HepG2 (cell line): ENCODE results near the gene ANKLE1. TPM values are rescaled to one million over a fixed set of nuclear protein-coding genes. Genes with fewer than 3 reads are reported as not detected.

Source experiments
- ATAC-seq: fragments of 200-7000 bp; cut with Tn5 transposase; 3 replicates; pipeline ENCODE4 v1.9.1; 2020; ENCODE audit warnings: mild to moderate bottlenecking, moderate library complexity
- BruUV-seq: library from RNA; stranded (reverse); fragments of 400-500 nt; replicated peaks from 2 replicates; lab custom pipeline; 2021; lab: Mats Ljungman, UMichigan
- CTCF ChIA-PET: fragments of 300-600 bp; formaldehyde crosslinking; extraction: SDS; loops from one replicate; lab custom pipeline; 2021; ENCODE audit warnings: low total read pairs, inconsistent platforms, low intra/inter-chr PET ratio; lab: Yijun Ruan, JAX
- POLR2A ChIA-PET: fragments of 350-600 bp; sonication (Branson Sonifier 250); formaldehyde crosslinking; loops from one replicate; lab custom pipeline; 2020; ENCODE audit warnings: antibody characterized with exemption, inconsistent platforms; lab: Yijun Ruan, JAX
- DNase-seq: peaks from one replicate; pipeline ENCODE4 v3.0.0-alpha.2; 2015; ENCODE audit warnings: low spot score
- FAIRE-seq: peaks from 3 replicates; lab custom pipeline; 2011; peaks lifted over from hg19 to GRCh38; lab: Jason Lieb, UNC
- H2AFZ ChIP-seq: one replicate; pipeline ENCODE4 v1.6.1; 2011; ENCODE audit warnings: low read length, inconsistent platforms
- H3K27ac ChIP-seq: fragments of 300-600 bp; 3 replicates; pipeline ENCODE4 v1.8.0; 2011; ENCODE audit warnings: mixed run types, mild to moderate bottlenecking, mixed read lengths, low read length, inconsistent platforms; ENCODE audit not compliant: insufficient read depth; ENCODE audit errors: extremely low read length
- H3K27me3 ChIP-seq, 2 experiments: fragments of 200-600 bp in 1 of 2; 2 replicates in 1 of 2; 3 replicates in 1 of 2; pipeline versions ENCODE4 v1.6.0 to v1.8.0; 2011; ENCODE audit warnings: low read length in 2 of 2, mild to moderate bottlenecking in 2 of 2, moderate library complexity in 2 of 2, inconsistent platforms in 1 of 2; ENCODE audit not compliant: insufficient read depth in 2 of 2, control insufficient read depth in 1 of 2
- H3K36me3 ChIP-seq, 2 experiments: fragments of 200-600 bp in 1 of 2; replicated peaks in 1 of 2; 2 replicates in 1 of 2; 3 replicates in 1 of 2; pipeline versions ENCODE4 v1.5.1 to v1.8.0; 2011; ENCODE audit warnings: low read length in 2 of 2, inconsistent platforms in 1 of 2; ENCODE audit not compliant: insufficient read depth in 2 of 2, control insufficient read depth in 1 of 2
- H3K4me1 ChIP-seq: 2 replicates; pipeline ENCODE4 v1.5.1; 2012; ENCODE audit warnings: low read length, inconsistent platforms; ENCODE audit not compliant: insufficient read depth
- H3K4me2 ChIP-seq: 2 replicates; pipeline ENCODE4 v1.6.0; 2011; ENCODE audit warnings: low read depth, low read length, inconsistent platforms
- H3K4me3 ChIP-seq, 3 experiments: fragments of 200-600 bp in 1 of 3; sonication (generic), shearing (Covaris generic) in 1 of 3; replicated peaks in 1 of 3; 2 replicates each; pipeline ENCODE4 v1.5.1; 2011 to 2016; ENCODE audit warnings: low read length in 3 of 3, inconsistent platforms in 2 of 3, low read depth in 2 of 3, mild to moderate bottlenecking in 2 of 3, control low read depth in 1 of 3, mixed read lengths in 1 of 3; ENCODE audit not compliant: insufficient read depth in 1 of 3
- H3K79me2 ChIP-seq: one replicate; pipeline ENCODE4 v1.6.1; 2011; ENCODE audit warnings: low read length, inconsistent platforms; ENCODE audit not compliant: insufficient read depth
- H3K9ac ChIP-seq: 2 replicates; pipeline ENCODE4 v1.6.0; 2011; ENCODE audit warnings: mild to moderate bottlenecking, low read depth, low read length, inconsistent platforms; ENCODE audit not compliant: insufficient read depth
- H3K9me3 ChIP-seq: 2 replicates; pipeline ENCODE4 v1.5.1; 2012; ENCODE audit warnings: mild to moderate bottlenecking, low read length
- H4K20me1 ChIP-seq: 2 replicates; pipeline ENCODE4 v1.6.0; 2011; ENCODE audit warnings: inconsistent platforms, mild to moderate bottlenecking, low read length, moderate library complexity; ENCODE audit not compliant: insufficient read depth
- ARID2 ChIP-seq: sonication (generic); formaldehyde crosslinking; IDR thresholded peaks from 2 replicates; pipeline ENCODE4 v1.8.1; 2022; ENCODE audit warnings: mild to moderate bottlenecking, missing genetic modification reagents, borderline replicate concordance
- SMARCC2 ChIP-seq: fragments of 450-650 bp; IDR thresholded peaks from 2 replicates; pipeline ENCODE4 v1.6.1; 2017; ENCODE audit warnings: antibody characterized with exemption, mild to moderate bottlenecking
- WGBS: methylation state at CpG from one replicate; pipeline ENCODE4 v1.1.6; 2017; ENCODE audit warnings: low lambda C conversion rate; 5-methylcytosine and 5-hydroxymethylcytosine counted together
- in situ Hi-C: cut with HindIII; loops from 2 replicates; pipeline ENCODE4 v1.10.0; 2017; ENCODE audit warnings: low pct_unique_long_range_greater_than_20kb; ENCODE audit not compliant: extremely low pct_ligation_motif_present
- intact Hi-C: fragments of 100-400 bp; cut with micrococcal nuclease; formaldehyde crosslinking; loops from one replicate; pipeline ENCODE4 v1.10.0; 2022; ENCODE audit not compliant: unreplicated experiment
- polyA plus RNA-seq, 8 experiments: library from polyadenylated mRNA; depleted of rRNA in 3 of 8; stranded (reverse) in 7 of 8; unstranded in 1 of 8; fragments of >200 nt; fragmentation: Illumina TruSeq in 4 of 8; extraction: Trizol in 4 of 8; gene quantifications; 2 replicates each; pipeline versions ENCODE4 v1.2.1 to v1.2.3, GENCODE V29; 2011 to 2016; ENCODE audit warnings: low read depth in 4 of 8, missing spikeins in 1 of 8, mixed read lengths in 1 of 8; ENCODE audit not compliant: insufficient read depth in 1 of 8
- total RNA-seq, 5 experiments: library from RNA; depleted of rRNA; stranded (reverse); fragments of >200 nt; fragmentation: Illumina TruSeq; extraction: Trizol; gene quantifications; 2 replicates each; pipeline ENCODE4 v1.2.3, GENCODE V29; 2016; ENCODE audit warnings: low read depth in 1 of 5
- TF ChIP-seq, protein P1 (sequence below): sonication (generic); formaldehyde crosslinking; IDR thresholded peaks from 2 replicates; pipeline ENCODE4 v1.4.0; 2020; ENCODE audit warnings: mild to moderate bottlenecking, missing genetic modification reagents

The ANKLE1 gene
- total and polyA plus RNA-seq, 2 of the 13 experiments (the other 11 are each of a cell fraction or from before 2014, with no cell fraction given): 0.69 to 1.5 TPM

DNA sequence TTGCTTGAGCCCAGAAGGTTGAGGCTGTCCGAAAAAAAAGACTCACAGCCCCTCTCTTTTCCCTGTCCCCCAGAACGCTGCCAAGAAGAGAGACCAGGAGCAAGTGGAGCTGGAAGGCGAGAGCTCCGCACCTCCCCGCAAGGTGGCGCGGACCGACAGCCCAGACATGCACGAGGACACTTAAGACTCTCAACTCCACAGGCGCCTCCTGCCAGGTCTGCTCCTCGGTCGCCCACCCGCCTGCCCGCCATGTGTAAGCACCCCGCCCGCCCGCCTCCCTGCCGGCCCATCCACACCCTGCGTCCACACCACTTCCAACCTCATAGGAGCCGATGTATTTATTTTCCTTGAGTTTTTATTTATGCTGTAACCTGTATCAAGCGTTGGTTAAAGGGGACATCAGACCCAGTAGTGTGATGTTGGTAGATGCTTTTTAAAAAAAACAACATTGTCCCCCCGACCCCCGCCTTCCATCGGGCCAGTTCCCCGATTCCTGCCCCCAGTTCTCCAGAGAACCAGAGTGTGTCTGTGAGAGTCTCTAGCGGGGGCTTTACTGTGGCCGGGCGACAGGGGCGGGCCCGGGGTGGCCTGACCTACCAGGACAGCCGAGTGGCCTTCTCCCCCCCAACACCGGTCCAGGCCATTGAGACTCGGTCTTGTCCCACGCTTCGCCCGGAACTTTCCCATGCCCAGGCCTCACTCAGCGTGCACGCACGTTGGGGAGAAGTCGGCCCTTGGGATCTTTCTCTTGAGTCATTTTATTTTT lies 38.0 kb downstream of the ANKLE1 start (continued):
- TF ChIP-seq, protein P1, sequence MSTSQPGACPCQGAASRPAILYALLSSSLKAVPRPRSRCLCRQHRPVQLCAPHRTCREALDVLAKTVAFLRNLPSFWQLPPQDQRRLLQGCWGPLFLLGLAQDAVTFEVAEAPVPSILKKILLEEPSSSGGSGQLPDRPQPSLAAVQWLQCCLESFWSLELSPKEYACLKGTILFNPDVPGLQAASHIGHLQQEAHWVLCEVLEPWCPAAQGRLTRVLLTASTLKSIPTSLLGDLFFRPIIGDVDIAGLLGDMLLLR: no peak
- TF ChIP-seq SMARCC2: no peak

DNA sequence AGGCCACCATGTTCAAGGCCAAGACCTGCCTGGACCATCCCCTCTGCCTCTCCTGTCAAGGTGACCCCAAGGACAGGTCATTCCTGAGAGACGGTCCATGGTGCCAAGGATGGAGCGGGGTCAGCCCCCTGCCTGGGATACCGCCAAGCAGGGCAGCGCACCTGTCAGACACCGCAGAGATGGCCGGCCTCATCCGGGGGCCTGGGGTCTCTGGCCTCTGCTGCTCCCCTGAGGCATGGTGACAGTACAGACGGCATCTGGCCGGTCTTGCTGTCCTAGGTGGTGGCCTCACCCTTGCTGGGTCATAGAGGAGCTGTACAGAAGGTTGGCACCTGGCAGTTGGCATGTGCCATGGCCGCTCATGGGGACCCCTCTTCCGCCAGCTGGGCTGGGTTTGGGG lies 38.7 kb downstream of the ANKLE1 start:
- no peaks in the 10 kb centered on the region for H4K20me1 ChIP-seq
- BruUV-seq: no TSS peak
- no peak for TF ChIP-seq ARID2 (CRISPR knock-in tag)
- no peak overlapping the region for H3K9ac ChIP-seq
- no peaks in the 10 kb centered on the region for H3K9me3 ChIP-seq
- no peak overlapping the region for H3K4me2 ChIP-seq
- no peaks in the 10 kb centered on the region for H3K79me2 ChIP-seq
- intact Hi-C loops: no loop called here
- H3K27me3 ChIP-seq: no peaks in the 10 kb centered on the region
- ChIA-PET POLR2A (interaction anchor here (1.6 kb wide), 1 partner anchor 11 kb away, joined by 3 read pairs; the partner anchor contains the start of gene DDA1), CTCF (no interaction called here)
- peaks cover 10 to 32% of the 10 kb centered on the region in 2 experiments; a peak in 4 of 5 replicates for H3K36me3 ChIP-seq
- WGBS: 86% methylated on average over 7 of the region's 11 CpGs
- no peak for FAIRE-seq
- no peak for DNase-seq
- in situ Hi-C loops: no loop called here
- H3K4me1 ChIP-seq: no peaks in the 10 kb centered on the region
- no peak overlapping the region for H3K4me3 ChIP-seq
- no peak overlapping the region for H3K27ac ChIP-seq
- no peak for ATAC-seq
- H2AFZ ChIP-seq: no peak overlapping the region
